RWPE1 (cell line): ENCODE data around the gene APOBEC3H.
A peak's percentile ranks its signal among the peaks of the same experiment; 100 is the strongest.

Source experiments
- CTCF ChIA-PET: fragments of 350-600 bp; sonication (Branson Sonifier 250); formaldehyde crosslinking; extraction: SDS; loops from one replicate; lab custom pipeline; 2021; lab: Yijun Ruan, JAX
- POLR2A ChIA-PET: fragments of 400-600 bp; formaldehyde crosslinking; extraction: SDS; loops from one replicate; lab custom pipeline; 2020; ENCODE audit warnings: antibody characterized with exemption; ENCODE audit not compliant: low non-redundant PET; lab: Yijun Ruan, JAX
- DNase-seq: peaks from one replicate; pipeline ENCODE4 v3.0.0; 2012; ENCODE audit warnings: low spot score
- H3K27ac ChIP-seq: fragments of 450-650 bp; 2 replicates; pipeline ENCODE4 v1.5.1; 2017
- CTCF ChIP-seq: fragments of 450-650 bp; conservative IDR thresholded peaks from 2 replicates; pipeline ENCODE4 v1.5.1; 2017; ENCODE audit warnings: low read depth, mild to moderate bottlenecking

Gene APOBEC3H

GRCh38 chr22:39130892-39131855 is 34.1 kb downstream of the APOBEC3H start:
- DNase-seq: no peak
- H3K27ac ChIP-seq: no peak overlapping the region
- CTCF ChIA-PET: interaction anchor here (0.6 kb wide), 1 partner anchor 82 kb away, joined by 4 read pairs; no protein-coding TSS in a partner anchor
- POLR2A ChIA-PET: no interaction called here
- no peak for TF ChIP-seq CTCF

DNA sequence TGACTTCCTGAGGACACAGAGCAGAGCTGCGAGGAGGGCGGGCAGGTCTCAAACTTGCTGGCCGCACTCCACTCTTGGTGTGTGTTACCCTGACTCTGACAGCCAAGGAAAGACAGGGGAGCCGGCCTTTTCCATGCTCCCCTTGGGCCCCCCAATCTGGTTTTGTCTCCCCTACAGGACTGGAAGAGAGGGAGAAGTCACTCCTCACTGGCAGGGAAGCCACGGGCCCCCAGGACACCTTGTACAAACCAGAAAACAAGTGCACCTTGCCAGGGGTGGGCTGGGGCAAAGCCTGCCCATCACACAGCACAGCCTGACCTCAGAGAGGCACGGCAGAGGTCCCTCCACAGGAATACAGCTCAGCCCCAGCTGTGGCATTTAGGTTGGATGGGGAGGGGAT is 35.2 kb downstream of the APOBEC3H start:
- no peak overlapping the region for H3K27ac ChIP-seq
- POLR2A ChIA-PET: no interaction called here
- DNase-seq: no peak
- no peak for TF ChIP-seq CTCF
- CTCF ChIA-PET: no interaction called here

- H3K27ac ChIP-seq: no peak overlapping the region
- no peak for DNase-seq
- POLR2A ChIA-PET: no interaction called here
- CTCF ChIA-PET: no interaction called here
- no peak for TF ChIP-seq CTCF
Measured at GRCh38 chr22:39132871-39133524, 36.0 kb downstream of the APOBEC3H start.

DNA sequence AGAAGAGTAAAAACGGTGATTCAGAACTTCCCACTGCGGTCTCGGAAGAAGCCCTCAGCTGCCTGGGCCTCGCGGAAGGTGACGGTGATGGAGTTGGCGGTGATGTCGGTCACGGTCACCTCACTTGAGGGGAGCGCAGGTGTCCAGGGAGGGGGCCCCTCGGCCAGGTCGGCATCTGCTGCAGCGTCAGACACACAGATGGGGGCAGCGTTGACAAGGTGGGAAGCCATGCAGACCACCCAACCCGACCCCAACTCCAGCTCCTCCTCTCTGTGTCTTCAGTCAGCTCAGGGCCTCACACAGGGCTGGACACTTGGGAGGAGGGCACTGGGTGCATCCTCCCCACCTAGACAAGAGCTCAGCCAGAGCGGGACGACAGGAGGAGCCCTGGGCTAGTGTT is 36.8 kb downstream of the APOBEC3H start:
- H3K27ac ChIP-seq: peak overlapping the region; percentile 77
- ChIA-PET POLR2A (no interaction called here), CTCF (no interaction called here)
- TF ChIP-seq CTCF: no peak
- no peak for DNase-seq

DNA sequence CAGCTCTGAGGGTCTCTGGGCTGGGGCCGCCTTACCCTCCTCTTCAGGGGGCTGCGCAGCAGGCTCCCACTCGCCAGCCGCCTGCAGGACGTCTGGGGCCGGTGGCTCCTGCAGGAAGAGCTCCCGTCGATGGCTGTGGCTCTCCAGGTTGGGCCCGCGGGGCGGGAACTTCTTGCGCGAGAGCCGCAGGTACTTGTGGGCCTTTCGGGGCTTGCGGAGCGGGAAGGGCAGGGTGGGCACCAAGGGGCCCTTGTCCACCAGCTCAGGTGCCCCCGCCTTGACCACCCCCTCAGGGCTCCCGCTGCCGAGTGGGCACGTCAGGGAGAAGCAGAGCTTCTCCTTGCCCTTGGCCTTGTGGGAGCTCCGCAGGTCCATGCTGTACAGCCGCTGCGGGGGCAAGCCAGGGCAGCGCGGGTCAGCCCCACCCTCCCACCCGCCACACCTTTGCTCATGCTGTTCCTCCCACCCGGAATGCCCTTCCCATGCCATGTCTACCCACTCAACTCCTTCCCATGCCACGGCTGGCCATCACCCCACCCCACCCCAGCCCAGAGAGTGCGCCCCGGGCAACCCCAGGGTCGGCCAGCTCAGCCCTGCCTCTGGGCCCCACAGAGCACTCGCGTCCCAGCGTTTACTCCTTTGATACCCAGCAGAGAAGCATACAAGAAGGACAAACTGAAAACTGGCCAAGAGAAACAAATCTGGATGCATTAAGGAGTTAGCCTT is 37.5 kb downstream of the APOBEC3H start:
- ChIA-PET CTCF (no interaction called here), POLR2A (no interaction called here)
- DNase-seq: no peak
- no peak for TF ChIP-seq CTCF
- H3K27ac ChIP-seq: peak overlapping the region; percentile 77
